ENCODE data around the gene BCL2L1.
"Not testable (repeated sequence)": the region's sequence is repeated elsewhere in the genome, so short reads cannot be mapped to it uniquely, and the experiment has no call there.

BCL2L1 gene

DNA sequence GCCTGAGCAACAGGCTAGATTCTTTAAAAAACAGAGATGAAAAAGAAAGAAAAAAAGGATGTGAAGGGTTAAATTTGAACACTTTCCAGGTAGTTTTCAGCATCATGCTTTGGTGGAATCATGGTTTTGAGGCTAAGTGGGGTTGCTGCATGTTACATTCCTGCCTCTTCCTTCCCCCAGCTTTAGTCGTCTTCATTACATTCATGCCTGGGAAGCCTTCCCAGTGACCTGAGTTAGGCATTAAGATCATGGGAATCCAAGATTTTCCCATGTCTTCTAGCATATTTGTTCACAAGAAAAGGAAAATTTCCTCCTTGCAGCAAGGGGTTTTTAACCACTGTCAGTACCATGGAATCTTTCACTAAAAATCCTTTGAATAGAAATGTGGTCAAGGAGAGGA, 28.5 kb upstream of the BCL2L1 start:
- Histone ChIP-seq H3K27ac (ENCODE audit: low read depth, low read length) (peak overlapping the region; percentile 45), H3K4me1 (ENCODE audit: control insufficient read depth, insufficient read depth, low read length, unreplicated experiment) (peaks cover 23% of the 10 kb centered on the region), H3K79me2 (ENCODE audit: control insufficient read depth, insufficient read depth, low read length, unreplicated experiment) (peaks cover 88% of the 10 kb centered on the region), H3K36me3 (ENCODE audit: insufficient read depth, low read length) (no peaks in the 10 kb centered on the region; the same call in 1 of the 2 replicates), H3K27me3 (ENCODE audit: insufficient read depth, low read length) (no peaks in the 10 kb centered on the region), H2AFZ (ENCODE audit: low read length, unreplicated experiment) (no peak overlapping the region), H3K4me3 (ENCODE audit: low read depth, low read length) (no peak overlapping the region)

DNA sequence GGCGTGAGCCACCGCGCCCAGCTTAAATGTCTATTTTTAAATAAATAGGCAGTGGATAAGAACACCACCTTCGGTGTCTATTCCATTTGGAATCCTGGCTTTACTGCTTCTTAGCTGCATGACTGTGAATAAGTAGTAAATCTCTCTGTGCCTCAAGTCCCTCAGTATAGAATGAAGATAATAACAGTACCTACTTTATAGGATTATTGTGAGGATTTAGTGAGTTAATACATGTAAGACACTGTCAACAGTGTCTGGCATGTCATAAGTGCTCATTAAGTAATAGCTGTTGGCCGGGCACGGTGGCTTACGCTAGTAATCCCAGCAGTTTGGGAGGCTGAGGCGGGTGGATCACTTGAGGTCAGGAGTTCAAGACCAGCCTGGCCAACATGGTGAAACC, 26.6 kb upstream of the BCL2L1 start:
- H2AFZ ChIP-seq (ENCODE audit: low read length, unreplicated experiment), result no peak overlapping the region
- H3K79me2 ChIP-seq (ENCODE audit: control insufficient read depth, insufficient read depth, low read length, unreplicated experiment), result peaks cover 89% of the 10 kb centered on the region
- H3K4me1 ChIP-seq (ENCODE audit: control insufficient read depth, insufficient read depth, low read length, unreplicated experiment), result peaks cover 31% of the 10 kb centered on the region
- H3K27ac ChIP-seq (ENCODE audit: low read depth, low read length), result no peak overlapping the region
- H3K4me3 ChIP-seq (ENCODE audit: low read depth, low read length), result no peak overlapping the region
- no peaks in the 10 kb centered on the region for H3K27me3 ChIP-seq (ENCODE audit: insufficient read depth, low read length)
- peaks cover 6% of the 10 kb centered on the region for H3K36me3 ChIP-seq (ENCODE audit: insufficient read depth, low read length)

GRCh38 chr20:31747640-31748039, 25.0 kb upstream of the BCL2L1 start:
- Histone ChIP-seq H2AFZ (ENCODE audit: low read length, unreplicated experiment) (peak overlapping the region; percentile 49), H3K27me3 (ENCODE audit: insufficient read depth, low read length) (no peaks in the 10 kb centered on the region), H3K4me3 (ENCODE audit: low read depth, low read length) (peak overlapping the region; percentile 39), H3K79me2 (ENCODE audit: control insufficient read depth, insufficient read depth, low read length, unreplicated experiment) (peaks cover 83% of the 10 kb centered on the region), H3K36me3 (ENCODE audit: insufficient read depth, low read length) (peaks cover 6% of the 10 kb centered on the region; the same call in 1 of the 2 replicates), H3K4me1 (ENCODE audit: control insufficient read depth, insufficient read depth, low read length, unreplicated experiment) (peaks cover 31% of the 10 kb centered on the region), H3K27ac (ENCODE audit: low read depth, low read length) (peak overlapping the region; percentile 43)

DNA sequence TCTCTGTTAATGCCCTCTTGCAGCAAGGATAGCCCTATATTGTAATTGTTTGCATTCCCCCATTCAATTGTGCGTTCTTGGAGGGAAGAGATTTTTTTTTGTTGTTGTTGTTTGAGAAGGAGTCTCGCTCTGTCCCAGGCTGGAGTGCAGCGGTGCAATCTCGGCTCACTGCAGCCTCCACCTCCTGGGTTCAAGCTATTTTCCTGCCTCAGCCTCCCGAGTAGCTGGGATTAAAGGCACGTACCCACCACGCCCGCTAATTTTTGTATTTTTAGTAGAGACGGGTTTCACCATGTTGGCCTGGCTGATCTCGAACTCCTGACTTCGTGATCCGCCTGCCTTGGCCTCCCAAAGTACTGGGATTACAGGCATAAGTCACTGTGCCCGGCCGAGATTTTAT, 24.4 kb upstream of the BCL2L1 start:
- peaks cover 83% of the 10 kb centered on the region for H3K79me2 ChIP-seq (ENCODE audit: control insufficient read depth, insufficient read depth, low read length, unreplicated experiment)
- H3K36me3 ChIP-seq (ENCODE audit: insufficient read depth, low read length); H3K27me3 ChIP-seq (ENCODE audit: insufficient read depth, low read length): not testable (repeated sequence)
- peaks cover 31% of the 10 kb centered on the region for H3K4me1 ChIP-seq (ENCODE audit: control insufficient read depth, insufficient read depth, low read length, unreplicated experiment)
- H2AFZ ChIP-seq (ENCODE audit: low read length, unreplicated experiment), result peak overlapping the region; percentile 49
- peak overlapping the region; percentile 43; the same call in 1 of the 2 replicates for H3K27ac ChIP-seq (ENCODE audit: low read depth, low read length)
- peak overlapping the region; percentile 39 for H3K4me3 ChIP-seq (ENCODE audit: low read depth, low read length)

- Histone ChIP-seq H3K27me3 (ENCODE audit: insufficient read depth, low read length) (no peaks in the 10 kb centered on the region), H3K79me2 (ENCODE audit: control insufficient read depth, insufficient read depth, low read length, unreplicated experiment) (peaks cover 86% of the 10 kb centered on the region), H3K4me1 (ENCODE audit: control insufficient read depth, insufficient read depth, low read length, unreplicated experiment) (peaks cover 32% of the 10 kb centered on the region), H3K27ac (ENCODE audit: low read depth, low read length) (peak overlapping the region; percentile 25), H3K36me3 (ENCODE audit: insufficient read depth, low read length) (peaks cover 6% of the 10 kb centered on the region; the same call in 1 of the 2 replicates), H2AFZ (ENCODE audit: low read length, unreplicated experiment) (peak overlapping the region; percentile 14), H3K4me3 (ENCODE audit: low read depth, low read length) (no peak overlapping the region)
Observed at GRCh38 chr20:31746068-31746878, 23.6 kb upstream of the BCL2L1 start.

- H2AFZ ChIP-seq (ENCODE audit: low read length, unreplicated experiment), result no peak overlapping the region
- H3K27ac ChIP-seq (ENCODE audit: low read depth, low read length), result peak overlapping the region; percentile 74
- H3K36me3 ChIP-seq (ENCODE audit: insufficient read depth, low read length), result peaks cover 4% of the 10 kb centered on the region; the same call in 1 of the 2 replicates
- peaks cover 62% of the 10 kb centered on the region for H3K79me2 ChIP-seq (ENCODE audit: control insufficient read depth, insufficient read depth, low read length, unreplicated experiment)
- no peaks in the 10 kb centered on the region for H3K27me3 ChIP-seq (ENCODE audit: insufficient read depth, low read length)
- peaks cover 14% of the 10 kb centered on the region for H3K4me1 ChIP-seq (ENCODE audit: control insufficient read depth, insufficient read depth, low read length, unreplicated experiment)
- H3K4me3 ChIP-seq (ENCODE audit: low read depth, low read length), result peak overlapping the region; percentile 94
Observed at GRCh38 chr20:31740656-31741323, 18.1 kb upstream of the BCL2L1 start.

DNA sequence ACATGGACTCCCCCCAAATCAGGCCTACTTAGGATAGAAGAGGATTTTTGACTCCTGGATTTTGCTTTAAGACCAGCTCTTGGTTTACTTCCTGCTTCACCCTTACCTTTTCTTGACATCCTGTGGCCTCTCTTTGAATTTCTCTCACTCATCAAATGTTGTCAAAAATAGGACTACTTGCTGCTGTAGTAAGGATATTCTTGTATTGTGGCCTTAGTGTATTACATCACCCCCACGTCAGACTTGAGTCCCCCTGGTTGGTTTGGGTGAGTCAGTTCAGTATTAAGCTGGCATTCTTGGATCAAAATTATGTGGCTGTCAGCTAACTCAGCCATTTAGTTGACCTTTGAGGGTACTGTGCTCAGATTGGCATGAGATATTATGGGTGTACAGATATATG, 17.5 kb upstream of the BCL2L1 start:
- Histone ChIP-seq H3K27ac (ENCODE audit: low read depth, low read length) (peak overlapping the region; percentile 74), H3K4me1 (ENCODE audit: control insufficient read depth, insufficient read depth, low read length, unreplicated experiment) (peaks cover 10% of the 10 kb centered on the region), H3K27me3 (ENCODE audit: insufficient read depth, low read length) (no peaks in the 10 kb centered on the region), H3K36me3 (ENCODE audit: insufficient read depth, low read length) (no peaks in the 10 kb centered on the region), H2AFZ (ENCODE audit: low read length, unreplicated experiment) (peak overlapping the region; percentile 16), H3K79me2 (ENCODE audit: control insufficient read depth, insufficient read depth, low read length, unreplicated experiment) (peaks cover 56% of the 10 kb centered on the region), H3K4me3 (ENCODE audit: low read depth, low read length) (peak overlapping the region; percentile 94)

DNA sequence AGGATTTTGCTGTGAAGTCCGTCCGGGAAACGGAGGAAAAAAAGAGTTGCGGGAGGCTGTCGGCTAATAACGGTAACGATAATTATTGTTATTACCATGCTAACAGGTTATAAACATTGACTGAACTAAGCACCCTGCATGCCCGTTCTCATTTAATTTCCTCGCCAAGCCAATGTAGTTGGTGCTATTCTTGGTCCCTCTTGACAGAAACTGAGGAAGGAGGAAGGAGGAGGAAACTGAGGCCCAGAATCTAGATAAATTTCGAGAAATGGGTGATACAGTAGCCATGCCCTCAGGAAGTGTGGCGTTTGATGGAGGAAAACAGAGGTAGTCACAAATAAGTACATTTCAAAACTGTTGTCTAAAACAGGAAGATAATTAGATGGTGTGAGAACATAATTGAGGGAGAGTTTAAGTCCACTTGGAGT, 16.9 kb upstream of the BCL2L1 start:
- Histone ChIP-seq H3K27ac (ENCODE audit: low read depth, low read length) (peak overlapping the region; percentile 74), H3K79me2 (ENCODE audit: control insufficient read depth, insufficient read depth, low read length, unreplicated experiment) (peaks cover 50% of the 10 kb centered on the region)

GRCh38 chr20:31738729-31739549, 16.3 kb upstream of the BCL2L1 start, which contains the start of gene TPX2:
Gene TPX2, plus strand, starts transcription at chr20:31739290. Its CDS starts 18,187 bp downstream, at chr20:31757477.
- Histone ChIP-seq H3K27me3 (ENCODE audit: insufficient read depth, low read length) (no peaks in the 10 kb centered on the region), H3K4me3 (ENCODE audit: low read depth, low read length) (peak within 1 kb of the TSS; percentile 94), H3K36me3 (ENCODE audit: insufficient read depth, low read length) (no peaks in the 10 kb centered on the region), H3K79me2 (ENCODE audit: control insufficient read depth, insufficient read depth, low read length, unreplicated experiment) (peaks cover 45% of the 10 kb centered on the region), H3K4me1 (ENCODE audit: control insufficient read depth, insufficient read depth, low read length, unreplicated experiment) (peaks cover 10% of the 10 kb centered on the region), H3K27ac (ENCODE audit: low read depth, low read length) (peak within 1 kb of the TSS; percentile 74), H2AFZ (ENCODE audit: low read length, unreplicated experiment) (peak within 1 kb of the TSS; percentile 84)

More for the DNA sequence above, 16.9 kb upstream of the BCL2L1 start:
- H3K36me3 ChIP-seq (ENCODE audit: insufficient read depth, low read length), result no peaks in the 10 kb centered on the region
- H3K27me3 ChIP-seq (ENCODE audit: insufficient read depth, low read length), result no peaks in the 10 kb centered on the region
- H2AFZ ChIP-seq (ENCODE audit: low read length, unreplicated experiment), result peak overlapping the region; percentile 30
- peak overlapping the region; percentile 94 for H3K4me3 ChIP-seq (ENCODE audit: low read depth, low read length)
- peaks cover 10% of the 10 kb centered on the region for H3K4me1 ChIP-seq (ENCODE audit: control insufficient read depth, insufficient read depth, low read length, unreplicated experiment)

DNA sequence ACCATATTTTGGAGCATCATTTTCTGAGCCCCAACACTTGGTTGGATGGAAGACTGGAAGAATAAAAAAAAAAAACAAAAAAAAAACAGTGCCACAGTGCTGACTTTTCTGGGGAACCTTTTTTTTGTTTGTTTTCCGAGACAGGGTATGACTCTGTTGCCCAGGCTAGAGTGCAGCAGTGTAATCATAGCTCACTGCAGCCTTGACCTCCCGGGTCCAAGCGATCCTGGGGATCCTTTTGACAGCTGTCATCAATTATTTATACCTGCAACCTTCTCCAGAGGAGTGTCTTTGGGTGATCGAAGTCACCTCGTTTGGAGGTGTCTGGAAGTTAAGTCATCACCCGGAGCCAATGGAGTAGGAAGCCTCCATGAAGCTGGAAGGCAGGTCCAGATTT, 8.7 kb upstream of the BCL2L1 start:
- no peaks in the 10 kb centered on the region for H3K27me3 ChIP-seq (ENCODE audit: insufficient read depth, low read length)
- H3K27ac ChIP-seq (ENCODE audit: low read depth, low read length), result peak overlapping the region; percentile 65
- no peaks in the 10 kb centered on the region for H3K36me3 ChIP-seq (ENCODE audit: insufficient read depth, low read length)
- H3K4me1 ChIP-seq (ENCODE audit: control insufficient read depth, insufficient read depth, low read length, unreplicated experiment), result peaks cover 18% of the 10 kb centered on the region
- no peaks in the 10 kb centered on the region for H3K79me2 ChIP-seq (ENCODE audit: control insufficient read depth, insufficient read depth, low read length, unreplicated experiment)
- no peak overlapping the region for H2AFZ ChIP-seq (ENCODE audit: low read length, unreplicated experiment)
- H3K4me3 ChIP-seq (ENCODE audit: low read depth, low read length), result no peak overlapping the region
